ENCODE data around the gene SKA1.
"Not testable (repeated sequence)": the region's sequence is repeated elsewhere in the genome, so short reads cannot be mapped to it uniquely, and the experiment has no call there.

Gene SKA1

GRCh38 chr18:50432915-50433314 lies 58.1 kb downstream of the SKA1 start:
- no peak for DNase-seq

- not testable (repeated sequence) for DNase-seq
These were observed 61.9 kb downstream of the SKA1 start for GRCh38 chr18:50436742-50437141.

- no peak for DNase-seq
These were observed 64.7 kb downstream of the SKA1 start for GRCh38 chr18:50439460-50440015.

DNA sequence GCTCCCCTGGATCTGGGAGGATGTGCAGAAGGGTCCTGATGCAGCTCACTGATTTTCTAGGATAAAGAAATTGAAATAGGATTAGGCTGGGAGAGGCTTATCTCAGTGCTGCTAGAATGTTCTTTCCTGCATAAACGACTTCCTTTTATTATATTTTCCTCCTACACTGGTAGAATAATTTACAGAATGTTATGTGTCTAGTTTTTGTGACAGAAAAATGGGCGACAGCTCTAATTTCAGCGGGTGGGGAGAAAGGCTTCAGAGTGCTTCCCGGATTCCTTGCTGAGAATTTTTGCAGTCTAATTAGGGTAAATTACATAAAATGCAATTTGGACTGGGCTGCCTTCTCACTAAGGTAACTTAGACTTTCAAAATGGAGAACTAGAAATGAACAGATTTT lies 66.2 kb downstream of the SKA1 start:
- no peak for DNase-seq

- no peak for DNase-seq
These were observed 66.7 kb downstream of the SKA1 start for GRCh38 chr18:50441501-50441900.

Measured in stimulated activated CD8-positive, alpha-beta memory T cell treated with anti-CD3 and anti-CD28 coated beads, Interleukin-4, amount 100 ng/mL, for 48 hours (primary cell).